Right lobe of liver (tissue), 6 donors: ENCODE data around the gene CTIF. TPM values are rescaled to one million over a fixed set of nuclear protein-coding genes. Genes with fewer than 3 reads are reported as not detected.

Experiments
- ATAC-seq, 4 donors: fragments of 200-7000 bp; cut with Tn5 transposase; one replicate each; pipeline ENCODE4 v1.9.1; 2020; ENCODE audit warnings: mild to moderate bottlenecking in 4 of 4, moderate library complexity in 4 of 4
- DNase-seq, 3 donors: peaks; one replicate each; pipeline ENCODE4 v3.0.0-alpha.2; 2020
- H3K27ac ChIP-seq, 3 donors: fragments of 200-600 bp; one replicate each; pipeline ENCODE4 v1.8.0; 2022
- H3K27me3 ChIP-seq, 2 donors: fragments of 200-600 bp; one replicate each; pipeline ENCODE4 v1.8.0; 2022
- H3K36me3 ChIP-seq, 4 donors: fragments of 200-600 bp; sonication (generic) in 1 of 4; one replicate each; pipeline versions ENCODE4 v1.5.1 to v1.8.0; 2017 to 2022; ENCODE audit warnings: control low read depth in 1 of 4
- H3K4me1 ChIP-seq, 4 donors: fragments of 200-600 bp; sonication (generic) in 1 of 4; one replicate each; pipeline versions ENCODE4 v1.5.1 to v1.8.0; 2017 to 2022; ENCODE audit warnings: control low read depth in 1 of 4
- H3K4me3 ChIP-seq, 3 donors: fragments of 200-600 bp; one replicate each; pipeline ENCODE4 v1.8.0; 2022
- H3K9me3 ChIP-seq, 4 donors: fragments of 200-600 bp; sonication (generic) in 1 of 4; one replicate each; pipeline versions ENCODE4 v1.5.1 to v1.8.0; 2017 to 2022; ENCODE audit warnings: control low read depth in 1 of 4
- CTCF ChIP-seq, 4 donors: fragments of 200-600 bp in 3 of 4; fragments of 450-650 bp in 1 of 4; IDR thresholded peaks; one replicate each; pipeline versions ENCODE4 v1.5.1 to v1.8.0; 2016 to 2022; ENCODE audit warnings: antibody characterized with exemption in 4 of 4, mild to moderate bottlenecking in 2 of 4
- POLR2A ChIP-seq: fragments of 450-650 bp; IDR thresholded peaks from one replicate; pipeline ENCODE4 v1.6.1; 2017; ENCODE audit warnings: antibody characterized with exemption, mild to moderate bottlenecking
- WGBS: methylation state at CpG from one replicate; pipeline ENCODE4 v1.1.6; 2018; ENCODE audit warnings: low coverage, low lambda C conversion rate; ENCODE audit not compliant: insufficient coverage; ENCODE audit errors: missing lambda C conversion rate; 5-methylcytosine and 5-hydroxymethylcytosine counted together
- intact Hi-C, 2 donors: fragments of 100-400 bp; cut with DNase I; formaldehyde crosslinking; loops; one replicate each; pipeline versions ENCODE4 v1.11.2 to v1.14.1; 2022
- total RNA-seq, 6 experiments: library from RNA; depleted of rRNA in 2 of 6; stranded (reverse); fragments of >200 nt in 2 of 6; fragmentation: NEBNext Ultra II Directional in 3 of 6; extraction: Animal tissue kit (Norgen Biotek cat#: 25700) in 3 of 6; gene quantifications; one replicate each; pipeline versions ENCODE4 v1.1.0 to v1.2.4, GENCODE V29; 2016 to 2023
- donor health status: DM: no; HTN: yes; CAD: no.
- donor health status: DM: no; HTN: no; CAD: no.
- donor health status: DM: no; HTN: no; CAD: no.
- donor health status: DM: no; HTN: yes; CAD: no.
- donor health status: DM: no; HTN: yes; CAD: no.

CTIF gene
- total RNA-seq, 6 experiments from 2014 or later: 29.0 to 60.6 (median 43.1) TPM

GRCh38 chr18:48842259-48843061 is 303.6 kb downstream of the CTIF start:
- TF ChIP-seq CTCF (IDR thresholded peaks at IDR 0.05) (no peak), POLR2A (no peak)
- Histone ChIP-seq H3K4me1 (no peaks in the 10 kb centered on the region), H3K36me3 (no peaks in the 10 kb centered on the region), H3K9me3 (no peaks in the 10 kb centered on the region), H3K27ac (peak overlapping the region; percentile 6 to 70 (median 42)), H3K27me3 (no peaks in the 10 kb centered on the region), H3K4me3 (no peak overlapping the region)
- 64% methylated on average over 9 of the region's 19 CpGs for WGBS
- ATAC-seq: peak; percentile 61 to 69 (median 63)
- intact Hi-C loops: no loop called here
- DNase-seq: peak in 2 of 3 donors; percentile 46 to 56

GRCh38 chr18:48843162-48843561 is 304.3 kb downstream of the CTIF start:
- DNase-seq: peak in 1 of 3 donors; percentile 39
- Histone ChIP-seq H3K4me1 (no peaks in the 10 kb centered on the region), H3K27ac (peak overlapping the region; percentile 6 to 45 (median 36)), H3K9me3 (no peaks in the 10 kb centered on the region), H3K27me3 (no peaks in the 10 kb centered on the region), H3K4me3 (no peak overlapping the region), H3K36me3 (no peaks in the 10 kb centered on the region)
- intact Hi-C loops: no loop called here
- no peak for TF ChIP-seq CTCF (IDR thresholded peaks at IDR 0.05)
- TF ChIP-seq POLR2A: no peak
- no CpG with 5 or more reads among the region's 8 CpGs for WGBS
- peak in 1 of 4 donors; percentile 4 for ATAC-seq

GRCh38 chr18:48843596-48843995 is 304.8 kb downstream of the CTIF start:
- H3K9me3 ChIP-seq: no peaks in the 10 kb centered on the region
- no peaks in the 10 kb centered on the region for H3K36me3 ChIP-seq
- H3K27ac ChIP-seq: peak overlapping the region in 1 of 3 donors; percentile 45
- DNase-seq: no peak
- no peaks in the 10 kb centered on the region for H3K27me3 ChIP-seq
- intact Hi-C loops: no loop called here
- no peaks in the 10 kb centered on the region for H3K4me1 ChIP-seq
- H3K4me3 ChIP-seq: no peak overlapping the region
- WGBS: 67% methylated on average over 1 of the region's 4 CpGs
- TF ChIP-seq CTCF (IDR thresholded peaks at IDR 0.05) (no peak), POLR2A (no peak)
- ATAC-seq: no peak

- DNase-seq (peak in 1 of 3 donors; percentile 38), ATAC-seq (no peak)
- H3K9me3 ChIP-seq: no peaks in the 10 kb centered on the region
- 60% methylated on average over 1 of the region's 9 CpGs for WGBS
- peak overlapping the region in 1 of 3 donors; percentile 0 for H3K27ac ChIP-seq
- TF ChIP-seq CTCF (IDR thresholded peaks at IDR 0.05) (no peak), POLR2A (no peak)
- intact Hi-C loops: no loop called here
- no peaks in the 10 kb centered on the region for H3K36me3 ChIP-seq
- H3K27me3 ChIP-seq: no peaks in the 10 kb centered on the region
- H3K4me1 ChIP-seq: no peaks in the 10 kb centered on the region
- H3K4me3 ChIP-seq: no peak overlapping the region
Measured at GRCh38 chr18:48844271-48844670, 305.4 kb downstream of the CTIF start.
